Left lung (tissue), 10 donors: ENCODE results near the gene CMSS1. TPM values are rescaled to one million over a fixed set of nuclear protein-coding genes. Genes with fewer than 3 reads are reported as not detected.
A peak's percentile ranks its signal among the peaks of the same experiment; 100 is the strongest.
"Not testable (repeated sequence)": the region's sequence is repeated elsewhere in the genome, so short reads cannot be mapped to it uniquely, and the experiment has no call there.

Source experiments
- ATAC-seq: fragments of 200-7000 bp; cut with Tn5 transposase; one replicate; pipeline ENCODE4 v1.9.1; 2020; ENCODE audit warnings: moderate library complexity
- DNase-seq, 4 donors: peaks; one replicate each; pipeline ENCODE4 v3.0.0-alpha.2; 2013 to 2020
- H3K27ac ChIP-seq, 2 donors: fragments of 200-600 bp; sonication (generic) in 1 of 2; one replicate each; pipeline versions ENCODE4 v1.5.0 to v1.8.0; 2020 to 2021
- H3K27me3 ChIP-seq, 2 donors: fragments of 200-600 bp; sonication (generic) in 1 of 2; one replicate each; pipeline versions ENCODE4 v1.5.0 to v1.8.0; 2020 to 2021
- H3K36me3 ChIP-seq, 2 donors: fragments of 200-600 bp; sonication (generic) in 1 of 2; one replicate each; pipeline versions ENCODE4 v1.5.0 to v1.8.0; 2020 to 2021
- H3K4me1 ChIP-seq, 2 donors: fragments of 200-600 bp; one replicate each; pipeline ENCODE4 v1.8.0; 2021
- H3K4me3 ChIP-seq, 2 donors: fragments of 200-600 bp; sonication (generic) in 1 of 2; one replicate each; pipeline versions ENCODE4 v1.5.0 to v1.8.0; 2020 to 2021; ENCODE audit warnings: mild to moderate bottlenecking in 1 of 2
- H3K9me3 ChIP-seq, 2 donors: fragments of 200-600 bp; sonication (generic) in 1 of 2; one replicate each; pipeline versions ENCODE4 v1.5.0 to v1.8.0; 2020 to 2021
- CTCF ChIP-seq, 2 donors: fragments of 200-600 bp; sonication (generic) in 1 of 2; IDR thresholded peaks; one replicate each; pipeline versions ENCODE4 v1.5.0 to v1.8.0; 2021; ENCODE audit warnings: antibody characterized with exemption in 2 of 2
- intact Hi-C, 2 donors: fragments of 100-400 bp; cut with DNase I; formaldehyde crosslinking; loops; one replicate each; pipeline versions ENCODE4 v1.11.2 to v1.14.2; 2022
- polyA plus RNA-seq, 6 donors: library from polyadenylated mRNA; unstranded; fragments of 120-200 nt; gene quantifications; one replicate each; pipeline ENCODE4 v1.2.1, GENCODE V29; 2013; ENCODE audit not compliant: insufficient read length in 6 of 6
- total RNA-seq, 2 donors: library from RNA; stranded (reverse); fragmentation: NEBNext Ultra II Directional; extraction: Animal tissue kit (Norgen Biotek cat#: 25700); gene quantifications; one replicate each; pipeline ENCODE4 v1.2.1, GENCODE V29; 2021
- donor health status: DM: no; HTN: yes; CAD: no.
- donor health status: DM: no; HTN: no; CAD: no.

Gene CMSS1
- total and polyA plus RNA-seq, 8 donors = 13.4 to 51.0 (median 41.8) TPM

GRCh38 chr3:100087198-100087597 lies 269.5 kb downstream of the CMSS1 start:
- DNase-seq (no peak), ATAC-seq (no peak)
- intact Hi-C loops = no loop called here
- Histone ChIP-seq H3K4me3 (no peak overlapping the region), H3K27ac (peak overlapping the region in 1 of 2 donors; percentile 4), H3K9me3 (no peaks in the 10 kb centered on the region), H3K27me3 (no peaks in the 10 kb centered on the region), H3K36me3 (no peaks in the 10 kb centered on the region), H3K4me1 (peaks cover 0 to 19% of the 10 kb centered on the region in 2 donors)
- no peak for TF ChIP-seq CTCF (IDR thresholded peaks at IDR 0.05)

- intact Hi-C loops = no loop called here
- no peak overlapping the region for H3K27ac ChIP-seq
- H3K36me3 ChIP-seq = no peaks in the 10 kb centered on the region
- no peak for DNase-seq
- no peaks in the 10 kb centered on the region for H3K27me3 ChIP-seq
- no peak for TF ChIP-seq CTCF (IDR thresholded peaks at IDR 0.05)
- ATAC-seq = peak; percentile 57
- H3K4me3 ChIP-seq = no peak overlapping the region
- no peaks in the 10 kb centered on the region for H3K9me3 ChIP-seq
- H3K4me1 ChIP-seq = peaks cover 0 to 17% of the 10 kb centered on the region in 2 donors
These were observed 271.2 kb downstream of the CMSS1 start for GRCh38 chr3:100088735-100089368.

GRCh38 chr3:100089812-100090668 lies 272.4 kb downstream of the CMSS1 start:
- peak overlapping the region in 1 of 2 donors; percentile 45 for H3K27ac ChIP-seq

GRCh38 chr3:100090669-100091005 lies 273.0 kb downstream of the CMSS1 start:
- DNase-seq = no peak
- H3K4me1 ChIP-seq = peaks cover 0 to 12% of the 10 kb centered on the region in 2 donors
- no peak for TF ChIP-seq CTCF (IDR thresholded peaks at IDR 0.05)
- H3K27ac ChIP-seq = peak overlapping the region in 1 of 2 donors; percentile 45
- H3K36me3 ChIP-seq = no peaks in the 10 kb centered on the region
- H3K9me3 ChIP-seq = no peaks in the 10 kb centered on the region
- intact Hi-C loops = no loop called here
- H3K4me3 ChIP-seq = no peak overlapping the region
- H3K27me3 ChIP-seq = no peaks in the 10 kb centered on the region
- no peak for ATAC-seq

More at GRCh38 chr3:100089812-100090668, 272.4 kb downstream of the CMSS1 start:
- H3K27me3 ChIP-seq = no peaks in the 10 kb centered on the region
- H3K4me3 ChIP-seq = no peak overlapping the region
- no peaks in the 10 kb centered on the region for H3K9me3 ChIP-seq
- intact Hi-C loops = no loop called here
- no peaks in the 10 kb centered on the region for H3K36me3 ChIP-seq
- no peak for DNase-seq
- peaks cover 0 to 12% of the 10 kb centered on the region in 2 donors for H3K4me1 ChIP-seq
- TF ChIP-seq CTCF (IDR thresholded peaks at IDR 0.05) = peak; percentile 42 to 46
- ATAC-seq = peak; percentile 76

- Histone ChIP-seq H3K4me1 (peaks cover 11 to 20% of the 10 kb centered on the region in 2 donors), H3K27ac (no peak overlapping the region), H3K27me3 (no peaks in the 10 kb centered on the region), H3K4me3 (no peak overlapping the region), H3K36me3 (no peaks in the 10 kb centered on the region), H3K9me3 (no peaks in the 10 kb centered on the region)
- intact Hi-C loops = no loop called here
- no peak for TF ChIP-seq CTCF (IDR thresholded peaks at IDR 0.05)
- ATAC-seq (no peak), DNase-seq (no peak)
These were observed 276.2 kb downstream of the CMSS1 start for GRCh38 chr3:100093831-100094230.

GRCh38 chr3:100096286-100096685 lies 278.6 kb downstream of the CMSS1 start:
- H3K27me3 ChIP-seq, H3K27ac ChIP-seq, H3K9me3 ChIP-seq, DNase-seq, ATAC-seq, H3K4me3 ChIP-seq, intact Hi-C loops, H3K36me3 ChIP-seq: not testable (repeated sequence)
- peaks cover 11 to 16% of the 10 kb centered on the region in 2 donors for H3K4me1 ChIP-seq
